Neural progenitor cell (in vitro differentiated cells): ENCODE data around the gene PRKCA. TPM values are rescaled to one million over a fixed set of nuclear protein-coding genes. Genes with fewer than 3 reads are reported as not detected.

ENCODE experiments used
- DNase-seq: peaks from one replicate; pipeline ENCODE4 v3.0.0-alpha.2; 2016; ENCODE audit warnings: low spot score
- H2AFZ ChIP-seq: fragments of 200-600 bp; sonication (generic); replicated peaks from 2 replicates; pipeline ENCODE4 v1.6.1; 2016; ENCODE audit warnings: antibody characterized with exemption
- H3F3A ChIP-seq: fragments of 200-600 bp; sonication (generic); 2 replicates; pipeline ENCODE4 v1.6.1; 2016; ENCODE audit warnings: antibody characterized with exemption, low read depth
- H3K27ac ChIP-seq: fragments of 200-600 bp; sonication (generic); 2 replicates; pipeline ENCODE4 v1.5.1; 2016; ENCODE audit warnings: mild to moderate bottlenecking
- H3K27me3 ChIP-seq: fragments of 200-600 bp; sonication (generic); 2 replicates; pipeline ENCODE4 v1.6.1; 2016; ENCODE audit warnings: mild to moderate bottlenecking, moderate library complexity
- H3K36me3 ChIP-seq: fragments of 200-600 bp; sonication (generic); 2 replicates; pipeline ENCODE4 v1.5.1; 2016
- H3K4me1 ChIP-seq: fragments of 200-600 bp; sonication (generic); 2 replicates; pipeline ENCODE4 v1.6.1; 2016; ENCODE audit warnings: mixed run types
- H3K4me2 ChIP-seq: fragments of 200-600 bp; sonication (generic); 2 replicates; pipeline ENCODE4 v1.6.1; 2016
- H3K4me3 ChIP-seq: fragments of 200-600 bp; sonication (generic); 2 replicates; pipeline ENCODE4 v1.5.1; 2016
- H3K79me2 ChIP-seq: fragments of 200-600 bp; sonication (generic); 2 replicates; pipeline ENCODE4 v1.6.1; 2016; ENCODE audit warnings: low read depth
- H3K9ac ChIP-seq: fragments of 200-600 bp; sonication (generic); 2 replicates; pipeline ENCODE4 v1.6.1; 2016
- H3K9me3 ChIP-seq: fragments of 200-600 bp; sonication (generic); 2 replicates; pipeline ENCODE4 v1.5.1; 2016; ENCODE audit warnings: low read depth
- H4K20me1 ChIP-seq: fragments of 200-600 bp; sonication (generic); 2 replicates; pipeline ENCODE4 v1.6.1; 2016; ENCODE audit warnings: low read depth
- H3K27ac Mint-ChIP-seq: 3 replicates; pipeline ENCODE4 v1.8.0; 2021; ENCODE audit warnings: mixed read lengths
- H3K27me3 Mint-ChIP-seq: 2 replicates; pipeline ENCODE4 v1.8.0; 2022; ENCODE audit warnings: low read depth, mild to moderate bottlenecking, inconsistent platforms, moderate library complexity, mixed read lengths; ENCODE audit not compliant: insufficient read depth
- H3K36me3 Mint-ChIP-seq: 3 replicates; pipeline ENCODE4 v1.8.0; 2021; ENCODE audit warnings: mixed read lengths
- H3K4me1 Mint-ChIP-seq: 3 replicates; pipeline ENCODE4 v1.8.0; 2021; ENCODE audit warnings: mixed read lengths
- H3K4me3 Mint-ChIP-seq: 3 replicates; pipeline ENCODE4 v1.8.0; 2021; ENCODE audit warnings: mild to moderate bottlenecking, moderate library complexity, mixed read lengths
- H3K9me3 Mint-ChIP-seq: 3 replicates; pipeline ENCODE4 v1.8.0; 2020; ENCODE audit warnings: mixed read lengths
- EZH2 ChIP-seq: fragments of 200-600 bp; sonication (generic); IDR thresholded peaks from 2 replicates; pipeline ENCODE4 v1.6.1; 2017; ENCODE audit warnings: antibody characterized with exemption, mild to moderate bottlenecking, moderate library complexity
- EZH2phosphoT487 ChIP-seq: fragments of 200-600 bp; sonication (generic); IDR thresholded peaks from 2 replicates; pipeline ENCODE4 v1.6.1; 2017; ENCODE audit warnings: antibody characterized with exemption
- total RNA-seq: library from RNA; depleted of rRNA; stranded (reverse); fragments of >200 nt; gene quantifications from 2 replicates; pipeline ENCODE4 v1.2.3, GENCODE V29; 2015; ENCODE audit warnings: low replicate concordance
- TF ChIP-seq, protein P1 (sequence below): fragments of 200-600 bp; sonication (generic); IDR thresholded peaks from 2 replicates; pipeline ENCODE4 v1.5.1; 2017; ENCODE audit warnings: antibody characterized with exemption, mild to moderate bottlenecking

PRKCA gene
- total RNA-seq, 1 donor from 2014 or later: 2.1 TPM

- Histone ChIP-seq H2AFZ (no peak overlapping the region), H3K9ac (no peak overlapping the region), H3K36me3 (no peaks in the 10 kb centered on the region), H3F3A (peaks cover 9% of the 10 kb centered on the region), H3K27me3 (no peaks in the 10 kb centered on the region), H4K20me1 (no peaks in the 10 kb centered on the region), H3K4me2 (no peak overlapping the region), H3K27ac (no peak overlapping the region), H3K4me3 (no peak overlapping the region), H3K4me1 (peaks cover 8% of the 10 kb centered on the region), H3K9me3 (no peaks in the 10 kb centered on the region), H3K79me2 (no peaks in the 10 kb centered on the region)
- H3K4me3 Mint-ChIP-seq: no peak overlapping the region
- H3K27me3 Mint-ChIP-seq: peaks cover 17% of the 10 kb centered on the region
- H3K9me3 Mint-ChIP-seq: no peaks in the 10 kb centered on the region
- H3K36me3 Mint-ChIP-seq: peaks cover 2% of the 10 kb centered on the region
- peaks cover 26% of the 10 kb centered on the region for H3K4me1 Mint-ChIP-seq
- TF ChIP-seq EZH2phosphoT487 (no peak), EZH2 (no peak)
- TF ChIP-seq, protein P1, sequence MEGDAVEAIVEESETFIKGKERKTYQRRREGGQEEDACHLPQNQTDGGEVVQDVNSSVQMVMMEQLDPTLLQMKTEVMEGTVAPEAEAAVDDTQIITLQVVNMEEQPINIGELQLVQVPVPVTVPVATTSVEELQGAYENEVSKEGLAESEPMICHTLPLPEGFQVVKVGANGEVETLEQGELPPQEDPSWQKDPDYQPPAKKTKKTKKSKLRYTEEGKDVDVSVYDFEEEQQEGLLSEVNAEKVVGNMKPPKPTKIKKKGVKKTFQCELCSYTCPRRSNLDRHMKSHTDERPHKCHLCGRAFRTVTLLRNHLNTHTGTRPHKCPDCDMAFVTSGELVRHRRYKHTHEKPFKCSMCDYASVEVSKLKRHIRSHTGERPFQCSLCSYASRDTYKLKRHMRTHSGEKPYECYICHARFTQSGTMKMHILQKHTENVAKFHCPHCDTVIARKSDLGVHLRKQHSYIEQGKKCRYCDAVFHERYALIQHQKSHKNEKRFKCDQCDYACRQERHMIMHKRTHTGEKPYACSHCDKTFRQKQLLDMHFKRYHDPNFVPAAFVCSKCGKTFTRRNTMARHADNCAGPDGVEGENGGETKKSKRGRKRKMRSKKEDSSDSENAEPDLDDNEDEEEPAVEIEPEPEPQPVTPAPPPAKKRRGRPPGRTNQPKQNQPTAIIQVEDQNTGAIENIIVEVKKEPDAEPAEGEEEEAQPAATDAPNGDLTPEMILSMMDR: no peak
- no peak for DNase-seq
- H3K27ac Mint-ChIP-seq: no peak overlapping the region
These were observed 77.6 kb downstream of the PRKCA start for GRCh38 chr17:66379996-66380395.

DNA sequence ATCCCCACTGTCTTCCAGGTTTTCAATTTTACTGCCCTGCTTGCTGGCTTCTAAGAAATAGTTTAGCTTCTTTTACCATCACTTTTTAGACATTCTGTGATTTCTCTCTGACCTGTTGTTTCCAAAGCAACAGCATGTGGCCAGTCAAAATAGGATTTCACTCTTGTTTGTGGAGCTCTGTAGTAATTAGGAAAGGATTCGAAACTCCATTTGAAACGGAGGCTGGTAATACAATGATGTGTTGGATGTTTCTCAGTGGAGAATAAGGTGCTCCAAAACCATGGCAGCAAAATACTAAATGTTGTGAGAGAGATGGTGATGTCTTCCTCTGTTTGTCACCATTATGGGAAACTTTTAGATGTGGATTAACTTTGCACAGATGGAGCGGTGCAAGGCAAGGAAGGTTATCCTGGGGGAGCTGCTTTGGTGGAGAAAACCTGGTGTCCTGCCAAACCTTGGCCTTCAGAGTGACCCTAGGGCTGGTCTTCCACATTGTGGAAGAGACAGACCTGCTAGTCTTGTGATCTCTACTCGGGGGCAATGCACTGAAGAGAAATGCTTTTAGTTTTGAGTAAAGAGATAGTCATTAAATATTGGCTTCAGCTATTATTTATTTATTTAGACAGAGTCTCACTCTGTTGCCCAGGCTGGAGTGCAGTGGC, 79.4 kb downstream of the PRKCA start:
- Histone ChIP-seq H3K9me3 (no peaks in the 10 kb centered on the region), H3K79me2 (no peaks in the 10 kb centered on the region), H3F3A (peaks cover 6% of the 10 kb centered on the region), H3K4me2 (no peak overlapping the region), H3K4me1 (peaks cover 11% of the 10 kb centered on the region), H3K36me3 (no peaks in the 10 kb centered on the region), H3K4me3 (no peak overlapping the region), H2AFZ (no peak overlapping the region), H3K27me3 (no peaks in the 10 kb centered on the region), H3K9ac (no peak overlapping the region), H3K27ac (no peak overlapping the region), H4K20me1 (no peaks in the 10 kb centered on the region)
- TF ChIP-seq, protein P1: no peak
- TF ChIP-seq EZH2phosphoT487 (no peak), EZH2 (no peak)
- DNase-seq: no peak
- H3K4me3 Mint-ChIP-seq: no peak overlapping the region
- H3K9me3 Mint-ChIP-seq: no peaks in the 10 kb centered on the region
- H3K36me3 Mint-ChIP-seq: peaks cover 4% of the 10 kb centered on the region
- H3K27me3 Mint-ChIP-seq: peaks cover 6% of the 10 kb centered on the region
- H3K4me1 Mint-ChIP-seq: peaks cover 17% of the 10 kb centered on the region
- peak overlapping the region; percentile 88 for H3K27ac Mint-ChIP-seq

DNA sequence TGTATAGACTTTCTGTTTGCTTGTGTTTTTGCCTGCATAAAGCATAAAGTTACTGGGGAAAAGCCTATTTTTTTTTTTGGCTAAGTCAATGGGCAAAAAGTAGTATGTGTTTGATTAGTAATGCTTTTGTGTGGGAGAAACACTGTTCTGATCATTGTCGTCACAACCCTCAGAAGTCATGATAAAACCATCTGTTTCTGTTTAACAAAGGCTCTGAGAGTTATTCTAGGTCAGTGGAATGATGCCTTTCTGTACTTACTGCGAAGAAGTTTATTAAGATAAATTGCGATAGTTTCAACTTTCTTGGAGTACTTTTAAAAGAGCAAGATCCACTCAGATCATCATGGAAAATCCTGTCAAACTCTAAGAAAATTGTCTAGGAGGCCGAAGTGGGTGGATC, 80.9 kb downstream of the PRKCA start:
- H3K79me2 ChIP-seq: no peaks in the 10 kb centered on the region
- no peak for DNase-seq
- H4K20me1 ChIP-seq: no peaks in the 10 kb centered on the region
- Mint-ChIP-seq H3K4me1 (peaks cover 27% of the 10 kb centered on the region), H3K4me3 (no peak overlapping the region), H3K27ac (no peak overlapping the region), H3K36me3 (peaks cover 5% of the 10 kb centered on the region), H3K27me3 (peaks cover 4% of the 10 kb centered on the region), H3K9me3 (no peaks in the 10 kb centered on the region)
- no peaks in the 10 kb centered on the region for H3K36me3 ChIP-seq
- H3K27me3 ChIP-seq: no peaks in the 10 kb centered on the region
- H3F3A ChIP-seq: peaks cover 19% of the 10 kb centered on the region
- no peak overlapping the region for H3K9ac ChIP-seq
- H3K4me2 ChIP-seq: no peak overlapping the region
- H2AFZ ChIP-seq: no peak overlapping the region
- peaks cover 22% of the 10 kb centered on the region for H3K4me1 ChIP-seq
- TF ChIP-seq EZH2 (no peak), EZH2phosphoT487 (no peak)
- TF ChIP-seq, protein P1: no peak
- H3K4me3 ChIP-seq: no peak overlapping the region
- no peaks in the 10 kb centered on the region for H3K9me3 ChIP-seq
- no peak overlapping the region for H3K27ac ChIP-seq
